ENCODE measurements around the gene ENDOD1. TPM values are rescaled to one million over a fixed set of nuclear protein-coding genes. Genes with fewer than 3 reads are reported as not detected.

The ENDOD1 gene
- polyA plus RNA-seq, 3 donors: 1.3 to 3.4 (median 3.2) TPM

- peak overlapping the region; percentile 85 to 93 for H3K4me3 Mint-ChIP-seq
- Histone ChIP-seq H3K4me3 (replicated peaks in 1 of 3; ENCODE audit: low read depth in 2 of 3, low read length in 3 of 3) (peak overlapping the region; percentile 35 to 75 (median 70)), H3K4me1 (ENCODE audit: control insufficient read depth in 1 of 2, insufficient read depth in 2 of 2, low read length in 2 of 2) (peaks cover 22 to 33% of the 10 kb centered on the region in 2 donors), H2AFZ (ENCODE audit: insufficient read depth, low read depth, low read length, poor library complexity, severe bottlenecking) (peak overlapping the region; percentile 86), H3K4me2 (replicated peaks; ENCODE audit: extremely low read depth, low read length, poor library complexity, severe bottlenecking) (peak overlapping the region; percentile 76), H3K27ac (ENCODE audit: low read depth in 1 of 2, low read length in 2 of 2) (peak overlapping the region in 1 of 2 donors; percentile 69), H3K79me2 (ENCODE audit: insufficient read depth, low read length) (no peaks in the 10 kb centered on the region), H4K20me1 (ENCODE audit: insufficient read depth, low read length) (no peaks in the 10 kb centered on the region), H3K9me3 (replicated peaks in 1 of 2; ENCODE audit: control insufficient read depth in 1 of 2, insufficient read depth in 1 of 2, low read length in 2 of 2) (no peaks in the 10 kb centered on the region), H3K27me3 (ENCODE audit: control insufficient read depth in 2 of 2, insufficient read depth in 2 of 2, low read length in 2 of 2) (peaks cover 0 to 6% of the 10 kb centered on the region in 2 donors), H3K9ac (ENCODE audit: insufficient read depth, low read length, poor library complexity, severe bottlenecking) (peak overlapping the region; percentile 50), H3K36me3 (replicated peaks in 1 of 2; ENCODE audit: control insufficient read depth in 1 of 2, insufficient read depth in 2 of 2, low read length in 2 of 2) (no peaks in the 10 kb centered on the region)
- no peak for TF ChIP-seq CTCF (IDR thresholded peaks at IDR 0.05)
- peak overlapping the region; percentile 31 to 86 (median 72) for H3K27ac Mint-ChIP-seq
- peaks cover 30% of the 10 kb centered on the region for H3K4me1 Mint-ChIP-seq
- H3K9me3 Mint-ChIP-seq: no peaks in the 10 kb centered on the region
- peaks cover 0 to 14% (median 3%) of the 10 kb centered on the region in 3 donors for H3K27me3 Mint-ChIP-seq (ENCODE audit: low read depth in 3 of 3)
- intact Hi-C loops (cut with micrococcal nuclease): loop anchor here (5.0 kb wide), 4 partner anchors 79 to 609 kb away; partner anchors contain the start of genes SESN3 (in 1 of the 2) and SRSF8 (in 1 of the 2)
- peak in 1 of 3 donors; percentile 7 for DNase-seq
- 10% methylated on average over 6 of the region's 10 CpGs for whole genome bisulfite sequencing (ENCODE audit: insufficient coverage)
- H3K36me3 Mint-ChIP-seq: no peaks in the 10 kb centered on the region
Measured at GRCh38 chr11:95152876-95153856, 63.5 kb downstream of the ENDOD1 start.

- intact Hi-C loops (cut with micrococcal nuclease): loop anchor here (5.0 kb wide), 4 partner anchors 78 to 608 kb away; partner anchors contain the start of genes SESN3 (in 1 of the 2) and SRSF8 (in 1 of the 2)
Measured at GRCh38 chr11:95153857-95154246, 64.2 kb downstream of the ENDOD1 start.

More at GRCh38 chr11:95153857-95154246, 64.2 kb downstream of the ENDOD1 start:
- Histone ChIP-seq H3K4me1 (ENCODE audit: control insufficient read depth in 1 of 2, insufficient read depth in 2 of 2, low read length in 2 of 2) (peaks cover 22 to 33% of the 10 kb centered on the region in 2 donors), H3K4me3 (replicated peaks in 1 of 3; ENCODE audit: low read depth in 2 of 3, low read length in 3 of 3) (peak overlapping the region in 1 of 3 experiments; percentile 75), H3K36me3 (replicated peaks in 1 of 2; ENCODE audit: control insufficient read depth in 1 of 2, insufficient read depth in 2 of 2, low read length in 2 of 2) (no peaks in the 10 kb centered on the region), H3K9ac (ENCODE audit: insufficient read depth, low read length, poor library complexity, severe bottlenecking) (no peak overlapping the region), H2AFZ (ENCODE audit: insufficient read depth, low read depth, low read length, poor library complexity, severe bottlenecking) (peak overlapping the region; percentile 86), H3K27ac (ENCODE audit: low read depth in 1 of 2, low read length in 2 of 2) (peak overlapping the region in 1 of 2 donors; percentile 69), H4K20me1 (ENCODE audit: insufficient read depth, low read length) (no peaks in the 10 kb centered on the region), H3K4me2 (replicated peaks; ENCODE audit: extremely low read depth, low read length, poor library complexity, severe bottlenecking) (peak overlapping the region; percentile 76), H3K27me3 (ENCODE audit: control insufficient read depth in 2 of 2, insufficient read depth in 2 of 2, low read length in 2 of 2) (peaks cover 0 to 6% of the 10 kb centered on the region in 2 donors), H3K9me3 (replicated peaks in 1 of 2; ENCODE audit: control insufficient read depth in 1 of 2, insufficient read depth in 1 of 2, low read length in 2 of 2) (peaks cover 0 to 3% of the 10 kb centered on the region in 2 donors), H3K79me2 (ENCODE audit: insufficient read depth, low read length) (no peaks in the 10 kb centered on the region)
- WGBS (ENCODE audit: insufficient coverage): no CpG with 5 or more reads among the region's 1 CpG
- peak in 2 of 3 donors; percentile 7 to 13 for DNase-seq
- Mint-ChIP-seq H3K4me1 (peaks cover 30% of the 10 kb centered on the region), H3K27ac (peak overlapping the region in 5 of 7 donors; percentile 31 to 86 (median 64)), H3K27me3 (ENCODE audit: low read depth in 3 of 3) (peaks cover 0 to 12% (median 3%) of the 10 kb centered on the region in 3 donors), H3K9me3 (peaks cover 0 to 3% (median 0%) of the 10 kb centered on the region in 7 donors), H3K36me3 (no peaks in the 10 kb centered on the region), H3K4me3 (peak overlapping the region; percentile 85 to 93)
- TF ChIP-seq CTCF (IDR thresholded peaks at IDR 0.05): no peak

Measured in CD14-positive monocyte (primary cell).